Lung (tissue), 12 donors: ENCODE measurements around the gene EXOSC7. TPM values are rescaled to one million over a fixed set of nuclear protein-coding genes. Genes with fewer than 3 reads are reported as not detected.
"Not testable (repeated sequence)": the region's sequence is repeated elsewhere in the genome, so short reads cannot be mapped to it uniquely, and the experiment has no call there.

Source experiments
- ATAC-seq: fragments of 200-7000 bp; cut with Tn5 transposase; one replicate; pipeline ENCODE4 v1.9.1; 2020; ENCODE audit warnings: moderate number of reproducible peaks; ENCODE audit not compliant: insufficient read depth, low FRiP score
- DNase-seq, 3 donors: peaks; one replicate each; pipeline ENCODE4 v3.0.0-alpha.2; 2013 to 2017
- H3K27ac ChIP-seq, 2 donors: one replicate each; pipeline ENCODE4 v1.5.1; 2013; ENCODE audit warnings: mild to moderate bottlenecking in 2 of 2, moderate library complexity in 2 of 2, control low read depth in 1 of 2, inconsistent platforms in 1 of 2, low read depth in 1 of 2, low read length in 1 of 2
- H3K27me3 ChIP-seq, 3 donors: one replicate each; pipeline ENCODE4 v1.5.1; 2013; ENCODE audit warnings: low read length in 2 of 3; ENCODE audit not compliant: control insufficient read depth in 3 of 3, insufficient read depth in 3 of 3
- H3K36me3 ChIP-seq, 4 donors: one replicate each; pipeline ENCODE4 v1.5.1; 2013; ENCODE audit warnings: low read length in 4 of 4, mild to moderate bottlenecking in 1 of 4, moderate library complexity in 1 of 4; ENCODE audit not compliant: control insufficient read depth in 4 of 4, insufficient read depth in 4 of 4
- H3K4me1 ChIP-seq, 5 donors: one replicate each; pipeline ENCODE4 v1.5.1; 2013; ENCODE audit warnings: low read length in 5 of 5, mild to moderate bottlenecking in 2 of 5, moderate library complexity in 1 of 5; ENCODE audit not compliant: control insufficient read depth in 5 of 5, insufficient read depth in 5 of 5
- H3K4me3 ChIP-seq: one replicate; pipeline ENCODE4 v1.5.1; 2013; ENCODE audit warnings: mild to moderate bottlenecking, control low read depth, moderate library complexity
- H3K9ac ChIP-seq, 2 donors: one replicate each; pipeline ENCODE4 v1.5.1; 2013; ENCODE audit warnings: low read length in 2 of 2, control low read depth in 1 of 2; ENCODE audit not compliant: insufficient read depth in 1 of 2
- H3K9me3 ChIP-seq, 4 donors: one replicate each; pipeline ENCODE4 v1.5.1; 2013; ENCODE audit warnings: low read length in 3 of 4, mild to moderate bottlenecking in 1 of 4, moderate library complexity in 1 of 4; ENCODE audit not compliant: control insufficient read depth in 4 of 4, insufficient read depth in 3 of 4
- WGBS, 2 donors: extraction: QIAGEN DNeasy Blood & Tissue Kit; methylation state at CpG; one replicate each; pipeline ENCODE4 v1.1.7; 2013; 5-methylcytosine and 5-hydroxymethylcytosine counted together
- polyA plus RNA-seq, 2 donors: library from polyadenylated mRNA; stranded (reverse); fragments of 200-250 nt; gene quantifications; one replicate each; pipeline ENCODE4 v1.2.1, GENCODE V29; 2013
- total RNA-seq, 2 donors: library from RNA; depleted of rRNA in 1 of 2; stranded (reverse); fragments of >200 nt in 1 of 2; gene quantifications; one replicate each; pipeline ENCODE4 v1.2.1, GENCODE V29; 2014 to 2021
- TF ChIP-seq, protein P1 (sequence below): IDR thresholded peaks from 2 replicates; pipeline ENCODE4 v1.5.1; 2012; ENCODE audit warnings: mild to moderate bottlenecking; ENCODE audit errors: control extremely low read depth, extremely low read depth
- donor health status: control.
- donor health status: control.
- donor health status: Bipolar disorder and iron deficiency.
- donor health status: healthy.
- donor health status: DM: yes; HTN: yes; CAD: no.

The EXOSC7 gene
- total and polyA plus RNA-seq, 4 donors, result 37.4 to 67.2 (median 46.6) TPM

- 85 to 88% methylated on average over 2 of the region's 2 CpGs for WGBS, 2 donors
- ATAC-seq (no peak), DNase-seq (no peak)
- Histone ChIP-seq H3K9me3 (no peaks in the 10 kb centered on the region), H3K9ac (no peak overlapping the region), H3K36me3 (peaks cover 0 to 1% (median 0%) of the 10 kb centered on the region in 4 donors), H3K4me3 (no peak overlapping the region), H3K27me3 (no peaks in the 10 kb centered on the region), H3K27ac (no peak overlapping the region), H3K4me1 (peaks cover 0 to 33% (median 7%) of the 10 kb centered on the region in 5 donors)
- TF ChIP-seq, protein P1, sequence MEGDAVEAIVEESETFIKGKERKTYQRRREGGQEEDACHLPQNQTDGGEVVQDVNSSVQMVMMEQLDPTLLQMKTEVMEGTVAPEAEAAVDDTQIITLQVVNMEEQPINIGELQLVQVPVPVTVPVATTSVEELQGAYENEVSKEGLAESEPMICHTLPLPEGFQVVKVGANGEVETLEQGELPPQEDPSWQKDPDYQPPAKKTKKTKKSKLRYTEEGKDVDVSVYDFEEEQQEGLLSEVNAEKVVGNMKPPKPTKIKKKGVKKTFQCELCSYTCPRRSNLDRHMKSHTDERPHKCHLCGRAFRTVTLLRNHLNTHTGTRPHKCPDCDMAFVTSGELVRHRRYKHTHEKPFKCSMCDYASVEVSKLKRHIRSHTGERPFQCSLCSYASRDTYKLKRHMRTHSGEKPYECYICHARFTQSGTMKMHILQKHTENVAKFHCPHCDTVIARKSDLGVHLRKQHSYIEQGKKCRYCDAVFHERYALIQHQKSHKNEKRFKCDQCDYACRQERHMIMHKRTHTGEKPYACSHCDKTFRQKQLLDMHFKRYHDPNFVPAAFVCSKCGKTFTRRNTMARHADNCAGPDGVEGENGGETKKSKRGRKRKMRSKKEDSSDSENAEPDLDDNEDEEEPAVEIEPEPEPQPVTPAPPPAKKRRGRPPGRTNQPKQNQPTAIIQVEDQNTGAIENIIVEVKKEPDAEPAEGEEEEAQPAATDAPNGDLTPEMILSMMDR, result no peak
These were observed 8.3 kb downstream of the EXOSC7 start for GRCh38 chr3:44984335-44984734.

DNA sequence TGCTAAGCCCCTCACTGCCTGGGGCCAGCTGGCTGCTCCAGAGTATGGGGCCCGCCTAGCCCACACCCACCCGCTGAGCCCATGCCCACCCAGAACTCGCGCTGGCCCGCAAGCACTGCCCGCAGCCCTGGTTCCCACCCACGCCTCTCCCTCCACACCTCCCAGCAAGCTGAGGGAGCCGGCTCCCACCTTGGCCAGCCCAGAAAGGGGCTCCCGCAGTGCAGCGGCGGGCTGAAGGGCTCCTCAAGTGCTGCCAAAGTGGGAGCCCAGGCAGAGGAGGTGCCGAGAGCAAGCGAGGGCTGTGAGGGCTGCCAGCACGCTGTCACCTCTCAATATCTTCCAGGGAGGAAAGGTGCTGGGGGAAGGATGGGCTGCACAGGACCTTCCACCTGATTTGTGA lies 10.3 kb downstream of the EXOSC7 start:
- H3K9me3 ChIP-seq, ATAC-seq, H3K4me3 ChIP-seq, H3K27me3 ChIP-seq, H3K27ac ChIP-seq, H3K9ac ChIP-seq, DNase-seq: not testable (repeated sequence)
- WGBS, 2 donors, result 82 to 90% methylated on average over 14 of the region's 14 CpGs
- H3K36me3 ChIP-seq, result peaks cover 6 to 12% (median 8%) of the 10 kb centered on the region in 4 donors
- peaks cover 0 to 24% (median 7%) of the 10 kb centered on the region in 5 donors for H3K4me1 ChIP-seq

DNA sequence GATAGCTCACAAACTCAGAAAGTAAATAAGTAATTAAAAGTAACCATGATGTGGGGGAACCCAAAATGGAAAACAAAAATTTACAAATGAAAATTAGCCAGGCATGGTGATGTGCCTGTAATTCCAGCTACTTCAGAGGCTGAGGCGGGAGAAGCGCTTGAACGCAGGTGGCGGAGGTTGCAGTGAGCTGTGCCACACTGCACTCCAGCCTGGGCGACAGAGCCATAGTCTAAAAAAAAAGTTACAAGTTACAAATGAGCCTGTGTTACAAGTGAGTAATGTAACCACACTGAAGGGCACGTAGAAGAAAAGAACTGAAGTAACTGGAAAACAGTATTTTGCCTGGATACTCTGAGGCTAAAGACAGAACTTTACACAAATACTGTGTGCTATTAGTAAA lies 11.3 kb downstream of the EXOSC7 start:
- WGBS, 2 donors, result 83 to 91% methylated on average over 6 of the region's 6 CpGs
- peaks cover 11 to 19% (median 13%) of the 10 kb centered on the region in 4 donors for H3K36me3 ChIP-seq
- DNase-seq, result peak in 1 of 3 donors; percentile 22
- H3K9ac ChIP-seq, result no peak overlapping the region
- TF ChIP-seq, protein P1, result no peak
- H3K27ac ChIP-seq, result no peak overlapping the region
- H3K9me3 ChIP-seq, result no peaks in the 10 kb centered on the region
- H3K27me3 ChIP-seq, result no peaks in the 10 kb centered on the region
- ATAC-seq, result no peak
- H3K4me1 ChIP-seq, result peaks cover 0 to 20% (median 7%) of the 10 kb centered on the region in 5 donors
- H3K4me3 ChIP-seq, result no peak overlapping the region

DNA sequence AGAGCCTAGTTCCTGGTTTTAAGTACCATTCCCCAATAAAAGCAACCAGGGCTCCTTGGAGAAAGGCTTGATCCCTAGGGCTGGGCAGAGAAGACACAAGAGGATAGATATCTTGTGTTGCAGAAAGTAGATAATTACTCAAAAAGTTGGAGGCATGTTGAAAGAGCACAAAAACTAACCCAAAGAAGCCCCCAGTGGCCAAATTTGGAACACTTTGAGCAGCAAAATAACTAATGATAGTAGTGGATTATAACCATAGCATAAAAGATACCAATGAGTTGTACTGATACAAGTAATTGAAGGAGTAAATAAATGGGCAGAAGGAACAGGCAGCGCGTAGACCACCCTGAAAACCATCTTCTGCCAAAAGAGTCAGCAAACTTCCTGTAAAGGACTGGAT lies 12.0 kb downstream of the EXOSC7 start:
- Histone ChIP-seq H3K27me3 (no peaks in the 10 kb centered on the region), H3K9ac (no peak overlapping the region), H3K4me3 (no peak overlapping the region), H3K9me3 (no peaks in the 10 kb centered on the region), H3K27ac (no peak overlapping the region), H3K4me1 (peaks cover 0 to 17% (median 7%) of the 10 kb centered on the region in 5 donors), H3K36me3 (peaks cover 11 to 25% (median 13%) of the 10 kb centered on the region in 4 donors)
- DNase-seq (peak in 2 of 3 donors; percentile 28 to 41), ATAC-seq (no peak)
- TF ChIP-seq, protein P1, result no peak
- WGBS, 2 donors, result 97 to 99% methylated on average over 2 of the region's 2 CpGs
